M059J (cell line): ENCODE data around the gene IMMP2L. TPM values are rescaled to one million over a fixed set of nuclear protein-coding genes. Genes with fewer than 3 reads are reported as not detected.
"Not testable (repeated sequence)": the region's sequence is repeated elsewhere in the genome, so short reads cannot be mapped to it uniquely, and the experiment has no call there.

Experiments
- DNase-seq: peaks from one replicate; pipeline ENCODE4 v3.0.0-alpha.2; 2012; ENCODE audit warnings: low read depth
- total RNA-seq: library from RNA; depleted of rRNA; stranded (reverse); fragments of >200 nt; shearing (Covaris generic); gene quantifications from 2 replicates; pipeline ENCODE4 v1.2.3, GENCODE V29; 2014

The IMMP2L gene
- total RNA-seq, 1 experiment from 2014 or later = 8.6 TPM

DNA sequence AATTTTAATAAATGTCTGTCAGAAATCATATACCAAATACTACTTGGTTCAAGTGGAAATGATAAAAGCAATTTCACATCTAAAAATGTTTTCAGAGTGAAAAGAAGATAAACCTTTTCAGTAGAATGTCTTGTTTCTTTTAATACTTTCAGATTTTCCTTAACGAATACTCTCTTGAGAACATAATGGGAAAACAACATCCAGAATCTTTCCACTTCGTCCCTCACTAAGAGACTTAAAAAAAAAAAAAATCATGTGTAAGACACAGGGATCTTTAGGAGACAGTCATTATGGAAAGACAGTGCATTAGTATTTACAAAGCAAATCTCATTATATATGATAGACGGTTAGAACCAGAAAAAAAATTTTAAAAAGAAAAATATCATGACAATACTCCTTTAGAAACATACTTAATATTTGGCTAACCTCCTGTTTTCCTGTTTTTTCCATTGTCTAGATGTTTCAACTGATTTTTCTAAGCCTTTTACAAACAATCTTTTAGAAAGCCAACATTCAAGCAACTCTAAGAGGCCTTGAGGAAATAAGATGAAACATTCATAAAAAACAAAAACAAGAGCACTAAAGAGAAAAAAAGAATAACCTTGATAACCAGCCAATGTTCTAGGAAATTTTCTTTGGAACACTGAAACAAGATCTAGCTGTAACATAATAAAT lies 811.2 kb downstream of the IMMP2L start:
- DNase-seq = no peak

DNA sequence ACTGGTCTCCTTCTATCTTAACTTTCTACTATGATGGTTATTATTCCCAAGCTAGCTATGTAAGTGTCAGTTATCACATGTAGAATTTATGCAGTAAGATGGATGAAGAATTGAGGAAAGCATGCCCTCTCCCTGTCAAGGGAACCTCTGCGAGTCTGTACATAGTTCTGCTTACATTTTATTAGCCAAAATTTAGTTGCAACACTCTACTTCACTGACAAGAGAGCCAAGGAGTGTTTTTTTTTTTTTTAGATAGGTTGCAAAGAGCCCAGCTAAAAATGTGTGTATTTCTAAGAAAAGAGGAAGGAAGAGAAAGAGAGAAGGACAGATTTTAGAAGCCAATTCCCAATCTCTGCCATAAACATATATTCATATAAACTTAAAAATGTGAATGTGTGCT lies 829.1 kb downstream of the IMMP2L start:
- DNase-seq = no peak

DNA sequence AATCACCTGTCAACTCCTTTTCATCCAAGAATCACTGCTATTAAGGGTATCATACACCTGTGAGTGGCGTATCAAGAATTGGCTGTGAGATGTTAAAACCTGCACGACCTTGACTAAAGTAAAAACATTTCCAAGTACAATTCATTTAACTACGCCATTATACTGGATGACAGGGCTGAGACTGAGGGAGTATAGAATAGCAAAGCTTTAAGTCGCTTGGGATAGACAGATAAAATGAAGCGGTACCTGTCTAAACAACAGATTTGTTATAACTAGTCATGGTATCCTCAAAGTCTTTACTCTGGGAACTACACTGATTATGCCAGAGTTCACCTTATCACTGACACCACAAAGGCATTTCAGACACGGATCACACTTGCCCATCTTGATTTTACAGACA lies 837.5 kb downstream of the IMMP2L start:
- DNase-seq = no peak

DNA sequence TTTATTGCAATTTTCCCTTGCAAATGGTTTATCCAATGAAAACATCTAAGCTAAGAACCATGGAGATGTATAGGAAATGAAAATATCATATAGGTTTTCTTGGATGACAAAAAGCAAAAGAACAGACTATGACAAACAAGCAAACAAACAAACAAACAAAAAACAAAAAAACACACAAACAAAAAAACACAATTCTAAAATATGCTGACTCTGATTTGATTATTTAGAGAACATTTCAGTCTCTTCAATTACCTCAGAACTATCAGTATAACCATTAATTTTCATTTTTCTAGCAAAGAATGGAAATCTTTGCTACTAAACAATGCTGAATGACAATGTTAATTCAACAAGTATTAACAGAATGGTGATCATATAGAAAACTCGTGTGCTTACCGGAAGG lies 840.9 kb downstream of the IMMP2L start:
- DNase-seq = no peak

DNA sequence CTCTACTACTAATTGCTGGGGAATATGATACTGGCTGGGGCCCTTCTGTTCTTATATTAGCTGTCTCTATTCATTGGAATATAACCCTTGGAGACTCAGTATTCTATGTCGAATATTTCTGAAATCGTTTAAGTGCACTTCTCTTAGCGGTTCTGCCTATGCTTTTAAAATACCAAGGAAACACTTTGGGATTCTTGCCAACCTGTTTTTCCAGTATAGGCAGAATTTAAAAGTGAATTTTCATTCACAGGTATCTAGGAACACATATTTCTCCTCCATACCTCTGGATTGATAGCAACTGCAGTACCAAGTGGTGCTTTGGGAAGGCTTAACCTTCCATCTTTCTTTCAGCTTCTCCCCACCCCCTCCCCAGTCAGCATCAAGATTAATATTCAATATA lies 841.7 kb downstream of the IMMP2L start:
- no peak for DNase-seq

DNA sequence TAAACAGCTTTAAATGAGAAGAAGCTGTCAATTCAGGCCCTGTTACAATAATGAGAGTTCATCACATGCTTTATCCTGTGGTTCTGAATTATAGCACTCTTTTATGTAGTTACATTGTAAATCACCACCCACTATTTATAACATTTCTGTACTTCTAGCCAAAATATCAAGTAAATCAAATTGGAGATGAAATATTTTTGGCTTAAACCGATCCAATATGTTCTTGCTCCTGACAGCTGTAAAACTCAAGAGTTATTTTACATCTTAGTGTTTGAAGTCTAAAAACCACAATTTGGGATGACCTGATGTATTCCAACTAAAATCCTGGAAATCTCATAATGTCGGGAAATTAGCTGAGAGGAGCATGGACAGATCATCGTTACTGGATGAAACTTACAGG lies 842.6 kb downstream of the IMMP2L start:
- no peak for DNase-seq

DNA sequence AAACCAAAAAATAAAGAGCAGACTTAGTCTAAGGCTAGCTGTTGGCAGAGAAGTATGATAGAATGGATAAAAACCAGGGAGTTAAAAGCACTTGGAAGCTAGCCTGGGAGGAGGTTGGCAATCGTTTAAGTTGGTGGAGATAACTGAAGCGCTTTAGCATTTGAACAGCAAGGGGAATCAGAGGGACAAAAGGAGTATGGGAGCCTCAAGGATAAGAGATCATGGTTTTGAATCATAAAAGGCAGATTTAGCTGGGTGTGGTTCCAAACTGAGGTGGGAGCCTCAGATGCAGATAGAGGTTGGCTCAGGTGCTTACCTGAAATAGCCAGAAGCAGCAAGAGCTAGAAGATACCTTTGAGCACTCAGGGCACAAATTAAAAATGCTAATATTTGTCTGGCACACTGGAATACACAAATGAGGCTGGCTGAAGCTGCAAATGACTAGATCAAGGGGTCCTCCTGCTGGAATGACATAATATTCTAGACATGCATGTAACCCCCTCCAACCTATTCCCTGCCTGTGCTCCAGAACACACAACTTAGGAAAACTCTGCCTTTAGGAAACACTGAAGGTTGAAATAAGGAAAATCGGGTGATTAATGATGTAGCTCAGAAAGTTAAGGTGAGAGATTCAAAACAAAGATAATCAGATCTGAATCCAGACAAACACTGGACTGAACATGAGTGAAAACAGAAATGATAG lies 843.6 kb downstream of the IMMP2L start:
- DNase-seq = no peak

DNA sequence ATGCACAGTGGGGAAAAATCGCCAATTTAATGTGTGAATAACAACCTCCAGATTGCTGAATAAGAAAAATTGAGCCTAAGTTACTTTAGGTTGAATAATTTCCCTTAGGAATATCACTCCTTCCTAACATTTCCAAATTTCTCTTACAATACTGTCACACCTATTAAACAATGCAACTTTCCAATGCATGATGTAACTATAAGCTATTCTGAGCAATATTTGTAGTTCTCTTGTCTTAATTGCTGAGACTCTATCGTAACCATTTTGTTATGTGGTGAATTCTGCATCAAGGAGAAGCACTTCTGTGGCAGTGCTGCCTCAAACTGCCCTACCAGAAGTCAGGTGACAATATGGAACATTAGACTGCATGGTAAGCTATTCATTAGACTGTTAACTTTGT lies 858.1 kb downstream of the IMMP2L start:
- no peak for DNase-seq

DNA sequence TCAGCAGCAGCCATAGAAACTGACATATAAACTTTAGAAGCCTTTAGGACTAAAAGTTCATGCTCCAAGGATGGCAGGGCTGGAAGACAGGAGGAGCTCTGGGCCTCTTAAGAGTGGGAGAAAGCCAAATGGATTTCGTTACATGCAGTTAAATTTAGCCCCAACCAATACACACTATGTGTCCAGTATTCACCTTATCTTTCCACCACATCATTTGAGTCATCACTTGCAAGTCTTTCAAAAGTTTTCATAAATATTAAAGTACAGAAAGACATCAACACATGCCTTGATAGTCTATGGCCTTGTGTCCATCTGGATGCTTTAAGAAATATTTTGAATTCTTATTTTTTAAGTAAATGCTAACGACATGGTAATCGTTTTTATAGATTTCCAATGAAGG lies 863.7 kb downstream of the IMMP2L start:
- no peak for DNase-seq

DNA sequence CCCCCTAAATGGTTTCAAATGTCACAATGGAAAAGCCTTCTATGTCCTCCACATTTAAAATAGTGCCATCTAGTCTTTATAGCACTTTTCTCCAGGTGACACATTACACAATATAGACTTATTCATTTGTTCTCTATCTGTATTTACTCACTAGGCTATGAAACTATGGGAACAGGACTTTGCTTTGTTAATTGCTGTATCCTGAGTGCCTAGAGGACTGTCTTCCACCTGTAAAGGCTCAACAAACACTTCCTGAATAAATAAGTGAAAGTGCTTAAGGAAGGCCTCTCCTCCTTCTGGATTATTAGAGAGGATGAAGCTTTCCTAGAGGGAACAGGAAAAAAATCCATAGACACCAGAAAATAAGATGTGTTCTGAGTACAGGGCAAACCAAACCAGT lies 868.9 kb downstream of the IMMP2L start:
- DNase-seq = no peak

DNA sequence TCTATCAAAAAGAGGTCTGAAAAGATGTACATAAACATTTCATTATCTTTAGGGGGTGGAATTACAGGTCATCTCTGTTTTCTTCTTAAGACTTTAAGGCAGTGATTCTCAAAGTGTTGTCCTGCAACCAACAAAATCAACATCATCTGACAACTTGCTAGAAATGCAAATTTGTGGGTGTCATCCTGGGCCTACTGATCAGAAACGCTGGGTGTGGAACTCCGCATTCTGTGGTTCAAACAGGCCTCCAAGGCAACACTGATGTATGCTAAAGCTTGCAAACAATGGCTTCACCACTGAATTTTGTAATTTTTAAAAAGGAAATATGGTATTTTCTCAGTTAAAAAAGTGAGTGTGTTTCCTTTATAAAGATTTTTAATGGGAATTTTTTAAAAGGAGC lies 873.4 kb downstream of the IMMP2L start:
- DNase-seq = no peak

DNA sequence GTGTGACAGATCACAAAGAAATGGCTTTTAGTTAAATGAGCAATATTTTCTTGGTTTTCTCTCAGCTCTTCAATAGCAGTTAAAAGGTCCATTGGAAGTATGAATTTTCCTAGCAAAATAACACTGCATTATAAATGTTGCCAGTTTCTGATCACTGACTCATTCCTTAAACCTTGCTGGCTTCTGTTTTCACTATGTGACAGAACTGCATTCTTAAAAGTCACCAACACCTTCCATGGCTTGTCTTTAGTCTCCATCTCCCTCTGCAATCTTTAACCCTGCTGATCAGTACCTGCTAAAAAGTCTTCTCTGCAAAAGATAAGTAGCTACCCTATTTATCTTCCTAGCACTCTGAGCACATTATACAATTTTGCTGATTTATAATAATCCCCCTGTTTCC lies 876.4 kb downstream of the IMMP2L start:
- DNase-seq = no peak

DNA sequence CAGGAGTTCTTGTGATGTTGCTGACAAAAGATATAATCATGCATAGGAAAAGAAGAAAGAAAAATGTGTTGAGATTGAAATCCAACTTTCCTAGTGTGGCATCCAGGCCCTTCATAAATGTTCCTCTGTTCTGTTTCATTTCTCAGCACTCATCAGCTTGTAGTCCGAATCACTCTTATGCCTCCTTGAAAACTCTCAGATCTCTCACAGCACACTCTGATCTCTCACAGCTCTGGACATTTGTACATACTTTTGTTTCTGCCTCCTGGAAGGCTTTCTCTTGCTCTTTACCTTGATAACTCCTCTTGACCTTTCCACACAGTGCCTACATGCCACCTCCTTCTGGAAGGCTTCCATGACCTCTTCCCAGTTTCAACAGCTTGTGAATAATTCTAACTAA lies 880.4 kb downstream of the IMMP2L start:
- no peak for DNase-seq

DNA sequence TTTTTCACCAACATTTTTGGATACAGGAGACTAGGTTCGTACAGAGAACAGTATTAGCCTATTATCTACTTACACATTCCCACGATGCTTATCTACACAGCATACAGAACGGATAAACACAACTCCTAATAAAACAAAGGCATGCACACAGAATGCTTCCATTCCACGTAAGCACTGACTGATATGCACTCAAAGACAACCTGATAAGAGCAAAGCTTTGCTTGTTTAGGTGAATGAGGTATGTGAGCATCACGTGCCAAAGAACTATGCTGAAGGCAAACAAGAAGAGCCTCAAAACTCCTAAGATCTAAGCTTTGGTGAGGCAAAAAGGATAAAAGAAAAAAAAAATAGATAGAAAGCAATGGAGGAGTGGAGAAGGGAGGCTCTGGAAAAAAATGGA lies 884.9 kb downstream of the IMMP2L start:
- DNase-seq = no peak

DNA sequence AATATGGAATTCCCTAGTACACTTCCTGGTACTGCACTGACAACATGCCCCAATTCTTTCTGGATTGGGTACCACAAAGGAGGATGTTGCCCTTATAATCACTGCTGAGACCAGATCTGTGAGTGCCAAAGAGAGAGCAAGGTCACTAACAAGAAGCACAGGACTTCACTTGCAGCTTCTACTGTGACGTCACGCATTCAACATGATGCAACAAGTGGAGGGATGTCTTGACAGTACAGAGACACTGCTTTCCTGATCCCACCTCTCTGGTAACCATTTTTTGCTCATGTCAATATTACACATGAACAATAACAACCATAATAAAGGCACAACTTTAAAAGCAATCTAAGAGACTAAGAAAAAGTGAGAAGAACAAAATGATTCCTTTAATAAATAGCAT lies 885.5 kb downstream of the IMMP2L start:
- DNase-seq = no peak

DNA sequence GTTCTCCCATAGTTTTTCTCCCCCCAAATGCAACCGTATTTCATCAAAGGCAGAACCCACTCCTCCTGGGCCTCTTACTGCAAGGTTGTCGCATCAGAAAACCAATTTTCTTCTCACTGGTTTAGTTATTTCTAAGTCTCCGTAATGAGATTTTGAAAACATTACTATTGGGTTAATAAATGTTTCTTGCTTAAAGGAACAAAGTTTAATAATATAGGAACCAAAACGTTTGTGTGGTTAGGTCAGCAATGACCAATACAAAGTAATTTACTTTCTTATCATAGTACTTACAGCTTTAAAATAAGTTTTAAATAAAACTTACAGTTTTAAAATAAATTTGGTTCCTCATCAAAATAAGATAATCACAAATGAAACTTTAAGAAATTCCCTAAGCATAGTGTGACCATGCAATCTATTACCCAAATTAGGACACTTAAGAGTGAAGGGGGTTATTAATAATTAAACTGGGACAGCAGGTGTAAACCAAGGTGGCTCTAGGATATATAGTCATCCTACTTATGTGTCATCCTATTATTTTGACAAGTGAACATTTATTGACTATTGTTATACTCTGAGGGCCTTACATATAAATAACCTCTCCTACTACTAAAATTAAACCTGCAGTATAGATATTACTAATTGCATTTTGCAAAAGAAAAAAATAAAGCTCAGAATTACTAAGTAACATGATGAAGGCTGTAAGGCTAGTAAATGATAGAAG lies 886.7 kb downstream of the IMMP2L start:
- DNase-seq = no peak

DNA sequence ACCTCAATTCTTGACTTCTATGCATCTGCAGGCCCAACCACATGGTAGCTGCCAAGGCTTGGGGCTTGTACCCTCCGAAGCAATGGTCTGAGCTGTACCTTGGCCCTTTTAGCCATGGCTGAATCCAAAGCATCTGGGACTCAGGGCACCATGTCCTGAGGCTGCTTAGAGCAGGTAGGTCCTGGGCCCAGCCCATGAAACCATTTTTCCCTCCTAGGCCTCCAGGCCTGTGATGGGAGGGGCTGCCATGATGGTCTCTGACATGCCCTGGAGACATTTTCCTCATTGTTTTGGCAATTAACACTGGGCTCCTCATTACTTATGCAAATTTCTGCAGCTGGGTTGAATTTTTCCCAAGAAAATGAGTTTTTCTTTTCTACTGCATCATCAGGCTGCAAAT lies 889.1 kb downstream of the IMMP2L start:
- no peak for DNase-seq

DNA sequence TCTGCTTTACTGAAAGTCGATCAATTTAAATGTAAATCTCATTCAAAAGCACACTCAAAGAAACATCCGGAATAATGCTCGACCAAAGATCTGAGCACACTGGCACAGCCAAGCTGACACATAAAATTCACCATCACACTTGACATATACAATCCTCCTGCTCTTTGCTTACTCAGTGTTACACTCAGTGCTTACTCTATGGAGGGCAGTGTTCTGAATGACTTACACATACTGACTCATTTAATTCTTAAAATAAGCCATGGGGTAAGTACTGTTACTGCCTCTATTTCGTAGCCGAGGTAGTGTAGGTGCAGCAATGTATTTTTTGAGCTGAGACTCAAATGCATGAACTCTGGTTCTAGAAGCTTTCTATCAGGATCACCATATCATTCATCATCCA lies 892.9 kb downstream of the IMMP2L start:
- no peak for DNase-seq

DNA sequence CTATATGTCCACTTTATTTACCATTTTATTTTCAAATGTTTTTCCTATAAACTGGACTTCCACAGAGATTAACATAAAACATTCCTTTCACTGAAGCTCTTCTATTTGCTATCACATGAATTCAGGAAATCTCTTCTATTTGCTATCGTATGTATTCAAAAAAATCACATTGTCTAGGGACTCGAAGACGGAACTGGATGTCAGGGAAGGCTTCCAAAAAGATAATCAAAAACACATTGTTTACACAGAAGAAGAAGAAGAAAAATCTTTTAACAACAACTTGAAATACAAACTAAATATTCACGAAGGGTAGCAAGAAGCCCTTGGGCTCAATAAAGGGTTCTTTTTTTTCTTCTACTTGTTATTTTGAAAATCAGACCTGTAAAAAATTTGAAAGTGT lies 897.5 kb downstream of the IMMP2L start:
- no peak for DNase-seq

DNA sequence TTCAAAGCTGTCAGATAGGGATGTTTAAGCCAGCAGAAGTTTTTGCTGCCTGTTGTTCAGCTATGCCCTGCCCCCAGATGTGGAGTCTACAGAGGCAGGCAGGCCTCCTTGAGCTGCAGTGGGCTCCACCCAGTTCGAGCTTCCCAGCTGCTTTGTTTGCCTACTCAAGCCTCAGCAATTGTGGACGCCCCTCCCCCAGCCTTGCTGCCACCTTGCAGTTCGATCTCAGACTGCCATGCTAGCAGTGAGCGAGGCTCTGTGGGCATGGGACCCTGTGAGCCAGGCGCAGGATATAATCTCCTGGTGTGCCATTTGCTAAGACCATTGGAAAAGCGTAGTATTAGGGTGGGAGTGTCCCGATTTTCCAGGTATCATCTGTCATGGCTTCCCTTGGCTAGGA lies 901.7 kb downstream of the IMMP2L start:
- not testable (repeated sequence) for DNase-seq

DNA sequence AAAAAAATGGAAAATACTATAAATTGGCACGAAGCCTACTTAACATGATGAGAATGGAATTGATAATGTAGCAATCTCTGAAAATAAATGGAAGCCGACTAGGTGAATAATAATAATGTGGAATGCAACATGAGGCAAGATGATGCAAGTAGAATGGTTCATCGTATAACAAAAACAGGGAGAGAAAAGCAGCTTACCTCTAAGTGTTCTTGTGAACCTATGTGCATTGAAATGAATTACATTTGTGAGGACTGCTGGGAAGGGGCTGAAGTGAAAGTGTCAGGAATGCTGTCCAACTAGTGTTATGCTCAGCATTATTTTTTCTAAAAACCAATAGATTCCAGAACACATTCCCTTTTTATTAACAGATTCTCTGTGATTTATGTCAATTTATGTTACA lies 912.0 kb downstream of the IMMP2L start:
- DNase-seq = no peak

DNA sequence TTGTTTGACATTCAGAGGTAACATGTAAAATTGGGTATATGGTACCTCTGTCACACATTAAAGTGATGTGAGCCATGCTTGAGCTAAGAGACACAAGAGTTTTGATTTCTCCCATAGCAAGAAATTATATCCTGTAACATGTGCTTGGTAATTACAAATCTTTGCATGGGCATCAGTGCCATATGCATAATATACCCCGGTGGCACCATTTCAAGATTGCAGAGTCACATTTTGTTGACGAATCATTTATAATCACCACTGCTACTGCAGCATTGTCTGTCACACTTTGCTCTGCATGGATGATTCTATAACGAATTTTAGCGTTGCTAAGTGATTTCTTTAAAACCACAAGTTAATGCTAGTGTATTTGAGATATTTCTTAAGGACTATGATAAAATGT lies 915.0 kb downstream of the IMMP2L start:
- DNase-seq = no peak

DNA sequence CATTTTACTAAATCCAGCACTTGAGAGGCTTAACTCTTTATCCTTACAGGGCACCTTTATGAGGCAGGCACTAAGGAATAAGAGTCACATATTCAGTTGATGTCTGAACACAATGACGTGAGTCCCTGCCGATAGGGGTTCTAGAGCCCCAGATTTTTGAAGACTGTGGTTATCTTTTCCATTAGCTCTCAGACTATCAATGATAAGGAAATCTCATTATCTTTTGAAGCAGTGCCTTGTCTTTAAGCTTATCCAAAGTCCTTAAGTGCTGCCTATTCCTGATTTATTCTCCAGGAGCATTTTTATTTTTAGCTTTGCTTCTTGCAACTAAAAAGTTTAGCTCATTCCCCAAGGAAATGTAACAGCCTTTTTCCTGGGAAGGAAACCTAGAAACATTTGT lies 915.5 kb downstream of the IMMP2L start:
- no peak for DNase-seq
